GM19463 (cell line): ENCODE results near the gene ABCA8.
"Not testable (repeated sequence)": the region's sequence is repeated elsewhere in the genome, so short reads cannot be mapped to it uniquely, and the experiment has no call there.

ENCODE experiments used
- ATAC-seq: cut with Tn5 transposase; IDR thresholded peaks from one replicate; pipeline ENCODE4 v1.9.1; 2021; ENCODE audit warnings: mild to moderate bottlenecking, moderate library complexity; ENCODE audit not compliant: unreplicated experiment

The ABCA8 gene

DNA sequence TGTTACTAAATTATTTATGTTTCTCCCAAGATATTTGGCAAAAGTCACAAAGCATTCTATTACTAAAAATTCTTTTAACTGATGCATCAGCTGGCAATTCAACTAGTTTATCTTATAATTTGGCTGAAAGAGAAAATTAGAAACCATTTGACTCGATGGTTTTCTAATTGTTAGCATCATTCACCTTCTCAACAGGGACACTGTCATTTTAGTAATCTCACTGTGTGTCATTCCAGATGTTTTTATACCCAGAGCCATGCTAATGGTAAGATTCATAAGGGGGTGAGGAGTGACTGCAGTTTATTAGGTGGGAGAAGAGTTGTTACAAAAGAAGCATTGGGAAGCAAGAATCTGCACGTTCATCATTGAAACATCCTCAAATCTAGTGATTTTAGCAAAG, 124.9 kb downstream of the ABCA8 start:
- no peak for ATAC-seq

- no peak for ATAC-seq
Measured at GRCh38 chr17:68829211-68829610, 126.0 kb downstream of the ABCA8 start.

- no peak for ATAC-seq
Measured at GRCh38 chr17:68824707-68825106, 130.5 kb downstream of the ABCA8 start.

- not testable (repeated sequence) for ATAC-seq
Measured at GRCh38 chr17:68824185-68824584, 131.0 kb downstream of the ABCA8 start.

- ATAC-seq = no peak
Measured at GRCh38 chr17:68822719-68823289, 132.4 kb downstream of the ABCA8 start.

DNA sequence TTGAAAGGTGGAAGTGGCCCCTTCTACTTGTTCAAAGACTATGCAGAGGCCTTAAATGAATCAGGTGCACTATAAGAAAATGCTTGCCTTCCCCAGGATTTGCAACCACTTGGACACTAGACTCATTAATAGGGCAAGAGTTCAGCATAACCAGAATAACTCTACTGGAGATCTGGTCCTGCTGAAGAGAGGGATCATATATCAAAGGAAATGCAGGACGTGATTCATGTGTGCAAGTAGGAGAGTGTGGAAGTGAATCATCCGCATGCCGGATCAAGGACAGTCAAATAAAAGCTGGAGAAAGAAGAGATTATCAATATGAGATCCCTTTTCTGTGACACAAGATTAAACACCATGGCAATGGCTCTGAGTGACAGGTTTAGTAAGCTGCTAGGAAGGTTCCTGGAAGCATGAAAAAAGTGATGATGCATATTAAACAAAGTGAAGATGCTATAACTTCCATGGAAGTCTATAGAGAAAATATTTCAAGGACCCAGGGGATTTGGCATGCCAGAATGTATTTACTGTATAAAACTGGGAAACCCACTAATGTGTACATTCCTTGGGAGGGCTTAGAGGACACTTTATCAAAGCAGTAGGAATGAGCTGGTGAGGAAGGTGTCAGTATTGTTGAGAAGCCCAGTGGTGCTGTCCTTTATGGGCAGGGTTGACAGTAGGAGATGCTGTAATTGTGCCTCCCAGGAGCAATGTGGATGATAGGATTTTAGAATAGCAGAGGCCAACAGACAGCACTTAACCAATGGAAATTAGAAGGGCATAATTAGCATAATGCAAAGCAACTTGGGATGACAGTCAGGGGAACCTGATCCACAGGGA, 133.1 kb downstream of the ABCA8 start:
- ATAC-seq = no peak

- ATAC-seq = no peak
Measured at GRCh38 chr17:68820825-68821481, 134.2 kb downstream of the ABCA8 start.

GRCh38 chr17:68820476-68820824, 134.7 kb downstream of the ABCA8 start:
- ATAC-seq = no peak

DNA sequence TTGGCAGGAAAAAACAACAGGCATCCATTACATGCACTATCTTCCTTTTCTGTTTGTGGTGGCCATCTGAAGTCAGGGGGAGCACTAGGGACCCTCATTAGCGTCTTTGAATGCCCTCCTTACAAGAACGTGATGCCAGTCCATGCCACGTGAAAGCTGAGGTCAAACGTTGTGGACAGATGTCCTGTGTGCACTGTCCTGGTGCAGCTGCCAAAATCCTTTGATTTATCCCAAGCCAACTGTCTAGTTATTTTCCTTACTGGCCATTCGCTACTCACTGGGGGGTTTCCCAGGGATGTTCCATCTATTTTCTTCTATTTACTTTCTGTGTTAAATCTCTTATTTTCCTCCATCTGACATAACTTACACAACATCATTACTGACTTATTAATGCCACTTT, 135.7 kb downstream of the ABCA8 start:
- ATAC-seq = no peak
